KMS-11 (cell line): ENCODE measurements around the gene RAD9A.

Source experiments
- H2AFZ ChIP-seq: fragments of 200-600 bp; sonication (generic); 2 replicates; pipeline ENCODE4 v1.6.1; 2016; ENCODE audit warnings: antibody characterized with exemption, mixed run types, low read depth
- H3K27ac ChIP-seq: fragments of 200-600 bp; sonication (generic); 2 replicates; pipeline ENCODE4 v1.6.1; 2016; ENCODE audit warnings: mild to moderate bottlenecking, mixed run types
- H3K27me3 ChIP-seq: fragments of 200-600 bp; sonication (generic); 2 replicates; pipeline ENCODE4 v1.6.1; 2017; ENCODE audit warnings: mild to moderate bottlenecking, low read depth, mixed run types, moderate library complexity; ENCODE audit not compliant: insufficient read depth
- H3K36me3 ChIP-seq: fragments of 200-600 bp; sonication (generic); 2 replicates; pipeline ENCODE4 v1.6.1; 2017; ENCODE audit warnings: mild to moderate bottlenecking, mixed run types; ENCODE audit not compliant: insufficient read depth
- H3K4me1 ChIP-seq: fragments of 200-600 bp; sonication (generic); 2 replicates; pipeline ENCODE4 v1.6.1; 2016; ENCODE audit warnings: mild to moderate bottlenecking, low read depth, mixed run types; ENCODE audit not compliant: poor library complexity, severe bottlenecking
- H3K4me2 ChIP-seq: fragments of 200-600 bp; sonication (generic); 2 replicates; pipeline ENCODE4 v1.7.0; 2016; ENCODE audit warnings: mild to moderate bottlenecking, mixed run types
- H3K4me3 ChIP-seq: fragments of 200-600 bp; sonication (generic); IDR thresholded peaks from 2 replicates; pipeline ENCODE4 v1.6.1; 2017; ENCODE audit warnings: low read depth, low read length, mixed read lengths; ENCODE audit not compliant: insufficient read depth
- H3K79me2 ChIP-seq: fragments of 200-600 bp; sonication (generic); 2 replicates; pipeline ENCODE4 v1.6.1; 2016; ENCODE audit warnings: low read depth, mixed run types; ENCODE audit not compliant: insufficient read depth
- H3K9ac ChIP-seq: fragments of 200-600 bp; sonication (generic); 2 replicates; pipeline ENCODE4 v1.6.1; 2016; ENCODE audit warnings: mild to moderate bottlenecking, mixed run types
- H4K20me1 ChIP-seq: fragments of 200-600 bp; sonication (generic); 2 replicates; pipeline ENCODE4 v1.6.1; 2016; ENCODE audit warnings: mild to moderate bottlenecking, mixed run types; ENCODE audit not compliant: insufficient read depth
- TF ChIP-seq, protein P1 (sequence below): fragments of 200-600 bp; sonication (generic); conservative IDR thresholded peaks from 2 replicates; pipeline ENCODE4 v1.6.1; 2017; ENCODE audit warnings: low read depth, mild to moderate bottlenecking, antibody characterized with exemption, low read length, moderate library complexity, mixed read lengths

The RAD9A gene

GRCh38 chr11:67434395-67434881 is 42.7 kb downstream of the RAD9A start:
- Histone ChIP-seq H3K36me3 (no peaks in the 10 kb centered on the region), H3K27ac (no peak overlapping the region), H3K9ac (no peak overlapping the region), H3K27me3 (no peaks in the 10 kb centered on the region), H2AFZ (no peak overlapping the region), H3K4me1 (peaks cover 4% of the 10 kb centered on the region), H4K20me1 (no peaks in the 10 kb centered on the region), H3K79me2 (peaks cover 9% of the 10 kb centered on the region), H3K4me2 (no peak overlapping the region), H3K4me3 (no peak overlapping the region)
- TF ChIP-seq, protein P1, sequence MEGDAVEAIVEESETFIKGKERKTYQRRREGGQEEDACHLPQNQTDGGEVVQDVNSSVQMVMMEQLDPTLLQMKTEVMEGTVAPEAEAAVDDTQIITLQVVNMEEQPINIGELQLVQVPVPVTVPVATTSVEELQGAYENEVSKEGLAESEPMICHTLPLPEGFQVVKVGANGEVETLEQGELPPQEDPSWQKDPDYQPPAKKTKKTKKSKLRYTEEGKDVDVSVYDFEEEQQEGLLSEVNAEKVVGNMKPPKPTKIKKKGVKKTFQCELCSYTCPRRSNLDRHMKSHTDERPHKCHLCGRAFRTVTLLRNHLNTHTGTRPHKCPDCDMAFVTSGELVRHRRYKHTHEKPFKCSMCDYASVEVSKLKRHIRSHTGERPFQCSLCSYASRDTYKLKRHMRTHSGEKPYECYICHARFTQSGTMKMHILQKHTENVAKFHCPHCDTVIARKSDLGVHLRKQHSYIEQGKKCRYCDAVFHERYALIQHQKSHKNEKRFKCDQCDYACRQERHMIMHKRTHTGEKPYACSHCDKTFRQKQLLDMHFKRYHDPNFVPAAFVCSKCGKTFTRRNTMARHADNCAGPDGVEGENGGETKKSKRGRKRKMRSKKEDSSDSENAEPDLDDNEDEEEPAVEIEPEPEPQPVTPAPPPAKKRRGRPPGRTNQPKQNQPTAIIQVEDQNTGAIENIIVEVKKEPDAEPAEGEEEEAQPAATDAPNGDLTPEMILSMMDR = no peak

DNA sequence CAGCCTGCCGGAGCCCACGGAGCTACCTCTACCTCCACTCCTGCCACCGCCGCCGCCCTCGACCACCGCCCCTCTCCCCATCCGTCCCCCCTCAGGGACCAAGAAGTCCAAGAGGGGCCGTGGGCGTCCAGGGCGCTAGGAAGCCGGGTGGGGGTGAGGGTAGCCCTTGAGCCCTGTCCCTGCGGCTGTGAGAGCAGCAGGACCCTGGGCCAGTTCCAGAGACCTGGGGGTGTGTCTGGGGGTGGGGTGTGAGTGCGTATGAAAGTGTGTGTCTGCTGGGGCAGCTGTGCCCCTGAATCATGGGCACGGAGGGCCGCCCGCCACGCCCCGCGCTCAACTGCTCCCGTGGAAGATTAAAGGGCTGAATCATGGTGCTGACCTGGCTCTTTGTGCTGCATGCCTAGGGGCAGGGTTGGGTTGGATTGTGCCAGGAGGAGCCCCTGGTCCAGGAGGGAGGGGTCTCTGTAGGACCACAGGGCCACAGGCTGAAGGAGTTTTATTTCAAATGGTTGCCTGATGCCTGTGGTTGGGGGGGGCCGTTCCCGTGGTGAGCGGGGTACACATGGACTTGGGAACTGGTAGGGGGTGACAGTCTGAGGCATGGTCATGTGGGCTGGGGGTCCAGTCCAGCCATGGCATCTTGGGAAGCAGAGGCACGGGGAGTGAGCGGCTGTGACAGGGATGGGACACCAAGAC is 43.4 kb downstream of the RAD9A start:
- Histone ChIP-seq H3K27me3 (no peaks in the 10 kb centered on the region), H4K20me1 (no peaks in the 10 kb centered on the region), H3K4me3 (no peak overlapping the region), H3K36me3 (no peaks in the 10 kb centered on the region), H3K9ac (no peak overlapping the region), H3K4me2 (no peak overlapping the region), H3K79me2 (peaks cover 2% of the 10 kb centered on the region; the same call in 1 of the 2 replicates), H3K4me1 (no peaks in the 10 kb centered on the region), H2AFZ (no peak overlapping the region), H3K27ac (no peak overlapping the region)
- TF ChIP-seq, protein P1 = no peak

DNA sequence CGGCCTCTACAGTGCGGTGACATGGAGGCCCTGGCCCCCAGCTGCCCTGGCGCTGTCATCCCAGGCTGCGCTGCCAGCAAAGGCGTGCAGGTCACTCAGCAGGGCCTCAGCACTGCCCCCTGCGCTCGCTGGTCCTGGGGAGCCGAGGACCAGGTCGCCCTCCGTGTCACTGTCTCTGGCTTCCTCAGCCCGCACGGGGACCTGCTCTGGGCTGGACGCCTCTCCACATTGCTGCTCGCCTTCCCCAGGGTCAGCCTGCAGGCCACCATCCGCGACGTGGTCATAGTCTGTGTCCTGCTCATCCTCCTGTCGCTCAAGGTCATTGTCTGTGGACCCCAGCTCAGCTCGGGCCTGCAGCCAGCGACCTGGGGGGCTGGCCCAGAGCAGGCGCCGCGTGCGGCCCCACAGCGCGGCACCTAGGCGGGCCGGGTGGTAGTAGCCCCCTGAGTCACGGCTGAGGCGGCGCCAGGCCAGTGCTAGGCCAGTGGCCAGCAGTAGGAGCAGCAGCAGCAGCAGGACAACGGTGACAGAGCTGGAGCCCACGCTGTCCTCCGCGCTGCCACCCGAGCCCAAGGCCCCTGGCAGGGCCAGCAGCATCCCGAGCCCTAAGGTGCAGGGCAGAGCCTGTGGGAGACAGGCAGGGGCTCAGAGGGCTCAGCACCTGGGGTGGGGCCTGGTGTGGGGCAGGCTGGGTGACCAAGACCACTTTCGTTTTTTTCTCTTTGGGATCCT is 44.1 kb downstream of the RAD9A start:
- Histone ChIP-seq H3K4me3 (no peak overlapping the region), H3K27me3 (no peaks in the 10 kb centered on the region), H2AFZ (no peak overlapping the region), H3K4me1 (no peaks in the 10 kb centered on the region), H3K4me2 (no peak overlapping the region), H3K36me3 (no peaks in the 10 kb centered on the region), H4K20me1 (no peaks in the 10 kb centered on the region), H3K27ac (no peak overlapping the region), H3K9ac (no peak overlapping the region), H3K79me2 (no peaks in the 10 kb centered on the region)
- TF ChIP-seq, protein P1 = no peak

DNA sequence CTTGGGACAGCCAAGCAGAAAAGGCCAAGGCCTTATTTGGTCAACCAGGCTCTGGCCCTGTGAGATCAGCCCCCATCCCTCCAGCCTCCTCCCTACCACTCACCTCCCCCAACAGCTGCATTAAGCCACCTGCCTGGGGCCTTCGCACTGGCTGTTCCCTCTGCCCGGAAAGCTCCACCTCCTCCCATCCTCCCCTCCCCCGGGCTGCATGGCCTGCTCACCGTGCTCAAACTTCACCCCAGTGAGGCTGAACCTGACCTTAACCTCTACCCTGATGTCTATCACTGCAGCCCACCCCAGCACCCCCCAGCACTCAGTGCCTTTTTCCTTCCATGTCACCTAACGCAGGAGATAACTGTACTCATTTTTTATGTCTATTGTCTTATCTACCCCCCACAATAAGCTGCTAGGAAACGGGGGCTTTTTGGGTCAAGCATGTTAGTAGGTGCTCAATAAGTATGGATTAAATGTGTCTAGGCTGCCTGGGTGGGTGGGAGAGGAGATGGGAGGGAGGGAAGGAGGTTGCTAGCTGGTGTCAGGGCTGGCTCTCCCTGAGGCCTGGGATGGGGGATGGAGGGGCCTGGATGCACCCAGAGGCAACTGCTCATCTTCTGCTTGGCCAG is 44.8 kb downstream of the RAD9A start:
- TF ChIP-seq, protein P1 = no peak
- H3K27ac ChIP-seq = no peak overlapping the region
- no peaks in the 10 kb centered on the region for H3K4me1 ChIP-seq
- H4K20me1 ChIP-seq = no peaks in the 10 kb centered on the region
- H3K79me2 ChIP-seq = no peaks in the 10 kb centered on the region
- H3K9ac ChIP-seq = no peak overlapping the region
- H3K36me3 ChIP-seq = no peaks in the 10 kb centered on the region
- no peaks in the 10 kb centered on the region for H3K27me3 ChIP-seq
- no peak overlapping the region for H2AFZ ChIP-seq
- no peak overlapping the region for H3K4me2 ChIP-seq
- no peak overlapping the region for H3K4me3 ChIP-seq
